ENCODE results near the gene C1QBP. TPM values are rescaled to one million over a fixed set of nuclear protein-coding genes. Genes with fewer than 3 reads are reported as not detected.

The C1QBP gene
- total and polyA plus RNA-seq, 2 of the 4 experiments (the other 2 are of a cell fraction), result 172 to 173 TPM

DNA sequence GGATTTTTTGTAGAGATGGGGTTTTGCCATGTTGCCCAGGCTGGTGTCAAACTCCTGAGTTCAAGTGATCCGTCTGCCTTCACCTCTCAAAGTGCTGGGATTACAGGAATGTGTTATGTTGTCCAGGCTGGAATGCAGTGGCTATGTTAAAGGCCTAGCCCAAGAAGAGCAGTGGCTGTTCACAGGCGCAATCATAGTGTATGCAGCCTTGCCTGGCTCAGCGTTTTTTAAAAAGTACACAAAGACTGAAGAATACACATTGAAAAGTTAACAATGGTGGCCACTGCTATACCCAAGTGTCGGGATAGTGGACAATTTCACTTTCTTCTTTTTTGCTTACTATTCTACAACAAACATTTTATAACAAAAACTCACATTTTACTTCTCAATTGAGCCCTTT lies 40.0 kb upstream of the C1QBP start:
- Histone ChIP-seq H4K20me1 (ENCODE audit: insufficient read depth, low read length) (no peaks in the 10 kb centered on the region), H4K8ac (ENCODE audit: low read depth in 2 of 2, low read length in 2 of 2) (no peak overlapping the region), H3K4me2 (ENCODE audit: low read depth, low read length) (no peak overlapping the region), H3K27ac (ENCODE audit: insufficient read depth, low read length) (no peak overlapping the region), H3K4ac (ENCODE audit: low read depth, low read length) (no peak overlapping the region), H2AFZ (replicated peaks; ENCODE audit: low read length, poor library complexity) (no peak overlapping the region), H2BK5ac (ENCODE audit: low read depth, low read length, poor library complexity, severe bottlenecking) (no peak overlapping the region), H2AK5ac (ENCODE audit: low read depth, low read length) (no peak overlapping the region), H3K9me1 (ENCODE audit: insufficient read depth, low read length) (0 out of 2 replicates have a peak, but pooled peaks cover 2% of the 10 kb centered on the region), H3K4me3 (ENCODE audit: insufficient read depth, low read depth, low read length) (no peak overlapping the region), H2BK15ac (ENCODE audit: low read depth, low read length) (no peak overlapping the region), H3K9ac (ENCODE audit: low read depth, low read length) (no peak overlapping the region), H3K23ac (ENCODE audit: low read depth, low read length) (no peak overlapping the region), H3K79me1 (ENCODE audit: low read depth in 1 of 2, low read length in 2 of 2) (peaks cover 33 to 45% of the 10 kb centered on the region in 2 experiments), H4K5ac (ENCODE audit: low read depth, low read length) (no peak overlapping the region), H3K14ac (replicated peaks; ENCODE audit: low read depth, low read length) (no peak overlapping the region), H3K36me3 (ENCODE audit: control insufficient read depth, insufficient read depth, low read length) (peaks cover 51% of the 10 kb centered on the region), H2BK20ac (ENCODE audit: low read depth, low read length) (no peak overlapping the region), H3K56ac (ENCODE audit: extremely low read depth, insufficient read depth, low read length) (no peak overlapping the region), H3K18ac (ENCODE audit: low read depth, low read length) (no peak overlapping the region), H3K27me3 (ENCODE audit: control insufficient read depth, insufficient read depth, low read length) (no peaks in the 10 kb centered on the region), H2BK120ac (ENCODE audit: low read depth, low read length) (no peak overlapping the region), H2AK9ac (replicated peaks; ENCODE audit: low read depth, low read length, poor library complexity) (no peak overlapping the region), H4K91ac (ENCODE audit: insufficient read depth, low read depth, low read length) (no peak overlapping the region), H3K9me3 (ENCODE audit: control insufficient read depth, insufficient read depth, low read length) (no peaks in the 10 kb centered on the region), H3K4me1 (ENCODE audit: control insufficient read depth, insufficient read depth, low read length) (no peaks in the 10 kb centered on the region)
- WGBS, 2 experiments (ENCODE audit: extremely low coverage in 2 of 2, insufficient read length in 1 of 2), result 100% methylated on average over 2 of the region's 4 CpGs; no CpG with 5 or more reads in 1 of the 2 experiments
- BruUV-seq (replicated peaks), result no TSS peak
- ChIA-PET CTCF (no interaction called here), POLR2A (ENCODE audit: unreplicated experiment) (no interaction called here)
- ATAC-seq (ENCODE audit: low read depth) (no peak), DNase-seq (no peak)
- TF ChIP-seq FOS (IDR thresholded peaks at IDR 0.05; ENCODE audit: low read depth, low read length) (no peak), RFX5 (IDR thresholded peaks at IDR 0.05; ENCODE audit: low read depth, low read length) (no peak), POLR2A (IDR thresholded peaks at IDR 0.05; ENCODE audit: low read depth, low read length) (no peak), MAFK (IDR thresholded peaks at IDR 0.05; ENCODE audit: low read depth, low read length) (no peak)
- intact Hi-C loops (cut with micrococcal nuclease) (no loop called here), dilution Hi-C loops (cut with HindIII; ENCODE audit: low sequenced_read_pairs, unreplicated experiment) (no loop called here), in situ Hi-C loops (cut with MboI; ENCODE audit: low sequenced_read_pairs) (no loop called here)
